Endothelial cell of umbilical vein (primary cell): ENCODE results near the gene FCN1. TPM values are rescaled to one million over a fixed set of nuclear protein-coding genes. Genes with fewer than 3 reads are reported as not detected.

ENCODE experiments used
- BruUV-seq: library from RNA; stranded (reverse); fragments of 400-500 nt; replicated peaks from 2 replicates; lab custom pipeline; 2021; lab: Mats Ljungman, UMichigan
- CTCF ChIA-PET: fragments of 300-600, 350-600 bp; sonication (Branson Sonifier 250); formaldehyde crosslinking; loops from one replicate; lab custom pipeline; 2021; ENCODE audit warnings: antibody characterized with exemption, inconsistent platforms; lab: Charles Lee
- POLR2A ChIA-PET: fragments of 300-600, 350-600 bp; sonication (Branson Sonifier 250); formaldehyde crosslinking; loops from one replicate; lab custom pipeline; 2021; ENCODE audit warnings: antibody characterized with exemption, inconsistent platforms; lab: Charles Lee
- DNase-seq: peaks from one replicate; pipeline ENCODE4 v3.0.0-alpha.2; 2011; ENCODE audit warnings: low read depth, low spot score
- FAIRE-seq: peaks from 2 replicates; lab custom pipeline; 2011; peaks lifted over from hg19 to GRCh38; lab: Jason Lieb, UNC
- H2AFZ ChIP-seq: 2 replicates; pipeline ENCODE4 v1.6.0; 2012; ENCODE audit warnings: low read depth, low read length, control low read depth, inconsistent platforms
- H3K27ac ChIP-seq: 2 replicates; pipeline ENCODE4 v1.5.1; 2011; ENCODE audit warnings: low read depth, mild to moderate bottlenecking, control low read depth, low read length, moderate library complexity; ENCODE audit not compliant: insufficient read depth
- H3K27me3 ChIP-seq, 2 experiments: 2 replicates each; pipeline versions ENCODE4 v1.6.0 to v1.6.1; 2011; ENCODE audit warnings: low read length in 2 of 2, mixed read lengths in 1 of 2; ENCODE audit not compliant: control insufficient read depth in 2 of 2, insufficient read depth in 2 of 2
- H3K36me3 ChIP-seq, 2 experiments: 2 replicates in 1 of 2; 3 replicates in 1 of 2; pipeline ENCODE4 v1.5.1; 2011; ENCODE audit warnings: low read length in 2 of 2, mild to moderate bottlenecking in 1 of 2, moderate library complexity in 1 of 2; ENCODE audit not compliant: control insufficient read depth in 2 of 2, insufficient read depth in 2 of 2; ENCODE audit errors: extremely low read depth in 1 of 2
- H3K4me1 ChIP-seq: 3 replicates; pipeline ENCODE4 v1.5.1; 2011; ENCODE audit warnings: mild to moderate bottlenecking, low read length; ENCODE audit not compliant: control insufficient read depth, insufficient read depth; ENCODE audit errors: extremely low read depth
- H3K4me2 ChIP-seq: 2 replicates; pipeline ENCODE4 v1.6.1; 2011; ENCODE audit warnings: low read length, control low read depth, mixed read lengths; ENCODE audit not compliant: insufficient read depth
- H3K4me3 ChIP-seq, 3 experiments: fragments of 200-600 bp in 1 of 3; sonication (generic), shearing (Covaris generic) in 1 of 3; replicated peaks in 1 of 3; 2 replicates each; pipeline ENCODE4 v1.5.1; 2011 to 2016; ENCODE audit warnings: control low read depth in 3 of 3, low read length in 3 of 3, mild to moderate bottlenecking in 2 of 3, inconsistent platforms in 1 of 3, low read depth in 1 of 3, moderate library complexity in 1 of 3; ENCODE audit not compliant: insufficient read depth in 1 of 3
- H3K79me2 ChIP-seq: 2 replicates; pipeline ENCODE4 v1.6.0; 2012; ENCODE audit warnings: low read length, inconsistent platforms; ENCODE audit not compliant: control insufficient read depth, insufficient read depth
- H3K9ac ChIP-seq: replicated peaks from 2 replicates; pipeline ENCODE3; 2011; ENCODE audit warnings: low read length, control low read depth; ENCODE audit not compliant: insufficient read depth; ENCODE audit errors: extremely low read depth
- H3K9me1 ChIP-seq: replicated peaks from 3 replicates; pipeline ENCODE4 v1.6.0; 2011; ENCODE audit warnings: mild to moderate bottlenecking, low read length; ENCODE audit not compliant: control insufficient read depth, insufficient read depth; ENCODE audit errors: extremely low read depth
- H3K9me3 ChIP-seq: replicated peaks from 2 replicates; pipeline ENCODE4 v1.5.1; 2012; ENCODE audit warnings: low read length, inconsistent platforms; ENCODE audit not compliant: control insufficient read depth, insufficient read depth
- H4K20me1 ChIP-seq: replicated peaks from 2 replicates; pipeline ENCODE3; 2011; ENCODE audit warnings: mild to moderate bottlenecking, low read length; ENCODE audit not compliant: control insufficient read depth, insufficient read depth; ENCODE audit errors: extremely low read depth
- CTCF ChIP-seq, 2 donors: IDR thresholded peaks; 1 replicate in 1 of 2; 2 replicates in 1 of 2; pipeline ENCODE4 v1.5.1; 2011; ENCODE audit warnings: low read length in 2 of 2, mild to moderate bottlenecking in 2 of 2, moderate library complexity in 2 of 2, control low read depth in 1 of 2, inconsistent platforms in 1 of 2, low read depth in 1 of 2; ENCODE audit not compliant: insufficient read depth in 1 of 2; ENCODE audit errors: extremely low read depth in 1 of 2
- EZH2 ChIP-seq: IDR thresholded peaks from 2 replicates; pipeline ENCODE4 v1.6.1; 2012; ENCODE audit warnings: borderline replicate concordance, low read depth, mild to moderate bottlenecking, moderate library complexity, low read length, inconsistent platforms; ENCODE audit not compliant: severe bottlenecking
- FOS ChIP-seq: IDR thresholded peaks from 2 replicates; pipeline ENCODE4 v1.6.1; 2011; ENCODE audit warnings: mild to moderate bottlenecking, low read length, moderate library complexity, borderline replicate concordance; ENCODE audit not compliant: insufficient read depth
- GATA2 ChIP-seq: IDR thresholded peaks from 2 replicates; pipeline ENCODE4 v1.7.0; 2011; ENCODE audit warnings: low read depth, mild to moderate bottlenecking, moderate library complexity, mixed read lengths, low read length; ENCODE audit not compliant: insufficient read length, insufficient read depth
- JUN ChIP-seq: IDR thresholded peaks from 2 replicates; pipeline ENCODE4 v1.6.1; 2011; ENCODE audit warnings: borderline replicate concordance, low read depth; ENCODE audit not compliant: insufficient read length, insufficient read depth
- MYC ChIP-seq: IDR thresholded peaks from one replicate; pipeline ENCODE4 v1.6.1; 2011; ENCODE audit warnings: mild to moderate bottlenecking, low read depth, low read length
- POLR2A ChIP-seq: IDR thresholded peaks from 2 replicates; pipeline ENCODE4 v1.6.1; 2012; ENCODE audit warnings: low read depth, mild to moderate bottlenecking, control low read depth, low read length
- POLR2AphosphoS5 ChIP-seq: IDR thresholded peaks from 2 replicates; pipeline ENCODE4 v1.6.1; 2012; ENCODE audit warnings: low read depth, mild to moderate bottlenecking, control low read depth, low read length, moderate library complexity; ENCODE audit not compliant: insufficient read depth
- dilution Hi-C: fragments of 300-500 bp; cut with MboI; formaldehyde crosslinking; loops from one replicate; pipeline ENCODE4 v1.15.0; 2019; ENCODE audit warnings: low sequenced_read_pairs; ENCODE audit not compliant: extremely low pct_ligation_motif_present
- intact Hi-C: fragments of 100-400 bp; cut with micrococcal nuclease; formaldehyde crosslinking; loops from one replicate; pipeline ENCODE4 v1.10.0; 2022
- polyA plus RNA-seq, 4 experiments: library from polyadenylated mRNA; depleted of rRNA in 3 of 4; stranded (reverse) in 3 of 4; unstranded in 1 of 4; fragments of >200 nt; gene quantifications; 2 replicates each; pipeline versions ENCODE4 v1.2.1 to v1.2.3, GENCODE V29; 2011 to 2012; ENCODE audit warnings: missing spikeins in 1 of 4
- total RNA-seq: library from RNA; stranded (reverse); gene quantifications from 2 replicates; pipeline ENCODE4 v1.2.3, GENCODE V29; 2021
- TF ChIP-seq, protein P1 (sequence below): IDR thresholded peaks from 2 replicates; pipeline ENCODE4 v1.6.1; 2011; ENCODE audit not compliant: insufficient read depth, insufficient read length

Gene FCN1
- total and polyA plus RNA-seq, 2 donors (not counting 3 experiments of a cell fraction or from before 2014, with no cell fraction given): not detected

DNA sequence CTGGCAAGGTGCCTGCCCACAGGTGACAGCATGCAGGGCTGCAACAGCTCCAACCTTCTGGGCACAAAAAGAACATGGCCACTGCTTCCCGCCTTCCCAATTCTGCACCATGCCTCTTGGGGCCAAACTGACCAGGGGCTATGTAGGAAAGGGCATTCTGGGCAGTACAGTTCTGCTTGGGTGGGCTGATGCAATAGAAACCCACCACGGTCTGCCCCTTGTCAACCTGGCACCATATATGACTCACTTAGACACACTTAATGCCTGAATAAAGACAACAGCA, 40.2 kb upstream of the FCN1 start:
- Histone ChIP-seq H3K4me1 (no peaks in the 10 kb centered on the region), H2AFZ (no peak overlapping the region), H3K27ac (no peak overlapping the region), H4K20me1 (no peaks in the 10 kb centered on the region), H3K4me2 (no peak overlapping the region), H3K9ac (no peak overlapping the region), H3K9me3 (no peaks in the 10 kb centered on the region), H3K36me3 (no peaks in the 10 kb centered on the region), H3K9me1 (no peaks in the 10 kb centered on the region), H3K27me3 (no peaks in the 10 kb centered on the region), H3K4me3 (no peak overlapping the region), H3K79me2 (no peaks in the 10 kb centered on the region)
- POLR2A ChIA-PET: no interaction called here
- dilution Hi-C loops (no loop called here), intact Hi-C loops (no loop called here)
- TF ChIP-seq, protein P1, sequence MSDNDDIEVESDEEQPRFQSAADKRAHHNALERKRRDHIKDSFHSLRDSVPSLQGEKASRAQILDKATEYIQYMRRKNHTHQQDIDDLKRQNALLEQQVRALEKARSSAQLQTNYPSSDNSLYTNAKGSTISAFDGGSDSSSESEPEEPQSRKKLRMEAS: no peak
- no peak for TF ChIP-seq GATA2
- TF ChIP-seq POLR2AphosphoS5: no peak
- TF ChIP-seq EZH2: no peak
- TF ChIP-seq FOS: no peak
- TF ChIP-seq POLR2A: no peak
- TF ChIP-seq MYC: no peak
- no peak for TF ChIP-seq JUN
- no peak for TF ChIP-seq CTCF (IDR thresholded peaks at IDR 0.05; ENCODE audit: extremely low read depth in 1 of 2, insufficient read depth in 1 of 2, low read depth in 1 of 2, low read length in 2 of 2)
- CTCF ChIA-PET: no interaction called here
- FAIRE-seq (no peak), DNase-seq (no peak)
- BruUV-seq: no TSS peak
